Inferior parietal cortex (tissue), 1 donor: ENCODE measurements around the gene CFAP69.
"Not testable (repeated sequence)": the region's sequence is repeated elsewhere in the genome, so short reads cannot be mapped to it uniquely, and the experiment has no call there.

Source experiments
- DNase-seq: peaks from one replicate; pipeline ENCODE4 v3.0.0-alpha.2; 2016; ENCODE audit errors: extremely low spot score

The CFAP69 gene

GRCh38 chr7:90233569-90233968 lies 11.4 kb upstream of the CFAP69 start:
- no peak for DNase-seq

- DNase-seq: no peak
Observed at GRCh38 chr7:90236721-90237289, 8.2 kb upstream of the CFAP69 start.

DNA sequence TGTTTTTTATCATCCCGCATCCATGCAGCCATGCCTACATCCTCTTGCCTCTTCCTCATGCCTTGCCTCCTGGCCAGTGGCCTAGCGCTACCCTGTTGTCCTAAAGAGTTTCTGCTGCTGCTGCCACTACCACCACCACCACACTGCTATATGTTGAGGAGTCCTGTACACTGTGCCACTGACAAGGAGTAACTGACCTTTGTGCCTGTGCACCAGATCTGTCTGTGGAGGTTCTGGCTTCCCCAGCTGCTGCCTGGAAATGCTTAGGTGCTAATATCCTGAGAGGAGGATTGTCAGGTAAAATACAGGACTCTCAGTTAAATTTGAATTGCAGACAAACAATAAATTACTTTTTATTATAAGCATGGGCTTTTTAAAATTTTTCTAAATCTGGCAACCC lies 7.0 kb upstream of the CFAP69 start:
- DNase-seq: no peak

DNA sequence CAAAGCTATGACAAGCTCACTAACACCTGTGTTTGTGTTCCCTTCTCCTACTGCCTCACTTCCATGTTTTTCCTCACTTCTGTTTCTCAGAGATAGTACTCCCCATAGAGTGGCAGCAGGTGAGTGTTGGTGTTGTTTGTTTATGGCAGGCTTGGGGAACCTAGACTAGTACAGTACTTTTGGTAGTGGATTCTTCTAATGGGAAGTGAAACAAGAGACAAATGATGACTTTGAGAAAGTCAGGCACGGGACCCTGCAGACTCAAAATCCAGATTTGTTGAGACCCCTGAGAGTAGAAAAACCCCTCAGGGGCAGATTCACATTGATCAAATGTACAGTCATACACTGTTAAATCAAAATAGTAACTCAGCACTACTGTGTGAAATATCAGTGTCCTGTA lies 6.4 kb upstream of the CFAP69 start:
- no peak for DNase-seq

- no peak for DNase-seq
Observed at GRCh38 chr7:90239050-90239449, 5.9 kb upstream of the CFAP69 start.

- no peak for DNase-seq
Observed at GRCh38 chr7:90239625-90240228, 5.2 kb upstream of the CFAP69 start.

DNA sequence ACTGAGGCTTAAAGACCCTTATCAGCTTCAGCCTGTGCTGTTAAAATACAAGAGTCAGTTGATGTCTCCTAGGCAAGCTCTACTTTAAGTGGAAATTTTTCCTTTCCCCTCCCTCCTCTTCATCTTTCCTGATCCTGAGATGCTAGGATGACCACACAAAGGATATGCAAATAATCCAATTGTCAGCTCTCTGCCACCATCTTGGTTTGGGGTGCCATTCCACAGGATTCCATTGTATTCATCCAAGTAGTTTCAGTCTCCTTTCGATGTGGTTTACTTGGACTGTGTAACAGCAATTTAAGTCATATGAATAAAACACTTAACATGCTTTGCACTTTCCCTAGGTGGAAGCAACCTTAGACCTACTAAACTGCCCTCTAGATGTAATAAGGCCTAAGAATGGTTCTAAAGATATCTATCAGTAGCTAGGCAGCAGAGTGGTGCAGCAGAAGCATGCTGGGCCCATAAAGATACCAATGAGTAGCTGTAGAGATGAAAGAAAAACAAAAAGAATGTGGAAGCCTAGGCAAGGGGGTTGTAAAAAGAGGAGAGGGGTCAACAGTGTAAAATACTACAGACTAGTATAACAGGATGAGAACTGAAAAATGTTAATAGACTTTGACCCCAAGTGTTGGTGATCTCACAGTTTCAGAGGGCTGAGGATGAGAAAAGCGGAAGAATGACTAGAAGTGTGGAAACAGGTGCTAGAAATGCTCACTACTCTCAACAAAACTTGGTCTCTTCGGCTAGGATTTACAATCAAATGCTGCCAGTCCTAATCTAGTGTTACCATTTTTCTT lies 2.4 kb upstream of the CFAP69 start:
- no peak for DNase-seq

DNA sequence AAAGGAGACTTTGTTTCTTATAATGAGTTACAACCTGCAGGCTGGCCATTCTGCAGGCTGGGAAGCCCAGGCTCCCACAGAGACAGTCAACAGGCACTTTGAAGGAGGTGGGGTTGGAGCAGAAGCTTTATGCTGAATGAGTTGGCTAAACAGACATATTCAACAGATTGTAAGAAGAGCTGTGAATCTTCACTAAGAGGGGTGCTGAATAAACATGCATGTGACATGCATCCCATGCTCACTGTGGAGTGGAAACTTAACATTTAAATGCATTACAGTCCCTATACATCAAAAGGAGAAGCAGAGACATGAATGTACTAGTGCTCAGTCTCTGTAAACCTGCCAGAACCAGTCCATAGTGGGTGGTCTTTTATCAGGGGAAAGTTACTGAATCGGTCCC lies 1.4 kb upstream of the CFAP69 start:
- no peak for DNase-seq

GRCh38 chr7:90244565-90244908 lies 437 bp upstream of the CFAP69 start:
- no peak for DNase-seq

DNA sequence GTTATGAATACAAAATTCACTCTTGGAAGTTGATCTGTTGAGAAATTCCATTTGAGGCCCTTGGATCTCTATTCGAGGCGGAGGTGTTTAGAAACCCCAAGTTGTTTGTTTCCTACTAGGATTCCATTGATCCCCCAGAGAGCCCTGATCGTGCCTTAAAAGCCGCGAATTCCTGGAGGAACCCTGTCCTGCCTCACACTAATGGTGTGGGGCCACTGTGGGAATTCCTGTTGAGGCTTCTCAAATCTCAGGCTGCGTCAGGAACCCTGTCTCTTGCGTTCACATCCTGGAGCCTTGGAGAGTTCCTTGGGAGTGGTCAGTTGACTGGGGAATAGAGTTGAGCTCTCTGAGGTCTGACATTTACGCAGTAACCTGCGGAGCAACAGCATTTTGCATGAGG lies 1.2 kb downstream of the CFAP69 start:
- no peak for DNase-seq

DNA sequence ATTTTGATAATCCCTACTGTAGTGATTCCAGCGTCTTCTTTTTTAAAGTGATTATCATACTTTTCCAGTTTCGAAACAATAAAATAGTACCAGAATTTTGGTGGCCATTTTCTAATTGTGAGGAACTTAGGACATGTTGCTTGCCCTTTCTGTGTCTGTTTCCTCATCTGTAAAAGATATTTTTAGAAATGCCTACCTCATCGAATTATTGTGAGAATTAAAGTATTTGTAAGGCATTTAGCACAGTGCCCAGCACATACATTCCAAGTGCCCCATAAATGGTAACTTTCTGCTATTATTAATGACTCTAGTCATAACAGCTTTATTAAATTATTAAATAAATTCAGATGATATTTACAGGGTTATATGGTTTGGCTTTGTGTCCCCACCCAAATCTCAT lies 3.7 kb downstream of the CFAP69 start:
- DNase-seq: no peak

DNA sequence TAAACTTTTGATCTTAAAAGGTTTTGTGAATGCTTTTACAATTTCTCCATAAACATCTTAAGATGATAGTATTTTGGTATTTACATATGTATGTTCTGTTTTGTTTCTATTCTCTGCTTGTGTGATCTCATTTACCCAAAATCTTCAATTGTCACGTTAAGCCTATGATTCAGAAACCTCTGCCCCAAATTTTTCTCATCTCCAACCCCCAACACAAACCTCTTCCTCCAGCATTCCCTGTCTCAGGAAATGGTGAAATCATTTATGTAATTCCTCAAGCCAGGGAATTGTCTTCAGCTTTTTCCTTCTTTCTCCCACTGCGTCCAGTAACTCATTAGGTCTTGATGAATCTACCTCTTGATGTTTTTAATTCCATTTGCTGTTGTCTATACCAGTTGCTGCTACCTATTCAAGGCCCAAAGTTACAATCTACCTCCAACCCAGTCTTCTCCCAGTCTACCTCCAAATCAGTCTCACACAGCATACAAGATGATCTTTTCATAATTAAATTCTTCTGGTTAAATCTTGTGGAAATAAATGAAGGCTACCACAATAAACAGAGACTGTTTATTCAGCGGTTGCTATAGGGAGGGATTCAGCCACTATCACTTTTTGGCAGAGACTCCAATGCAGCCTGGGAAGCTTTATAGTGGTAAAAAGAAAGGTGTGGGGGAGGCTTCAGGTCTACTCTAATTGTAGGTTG lies 5.8 kb downstream of the CFAP69 start:
- DNase-seq: no peak

DNA sequence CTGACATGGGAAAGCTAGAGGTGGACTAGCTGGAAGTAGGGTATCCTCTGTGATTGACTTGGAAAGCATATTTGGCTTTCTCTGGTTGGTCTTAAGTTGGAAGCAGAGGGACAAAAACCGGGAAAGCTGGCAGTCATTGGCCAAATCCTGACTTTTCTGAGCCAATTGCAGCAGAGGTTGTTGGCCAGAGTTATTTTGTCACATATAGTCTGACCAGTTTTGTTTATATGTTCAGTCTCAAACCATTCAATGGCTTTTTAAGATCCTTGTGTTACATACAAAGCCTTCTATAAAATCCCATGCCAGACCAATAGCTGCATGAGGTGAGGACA lies 6.3 kb downstream of the CFAP69 start:
- no peak for DNase-seq

- DNase-seq: not testable (repeated sequence)
Observed at GRCh38 chr7:90256011-90256410, 11.0 kb downstream of the CFAP69 start.

- peak; percentile 26 for DNase-seq
Observed at GRCh38 chr7:90256778-90257177, 11.8 kb downstream of the CFAP69 start.

- no peak for DNase-seq
Observed at GRCh38 chr7:90261441-90261840, 16.5 kb downstream of the CFAP69 start.

DNA sequence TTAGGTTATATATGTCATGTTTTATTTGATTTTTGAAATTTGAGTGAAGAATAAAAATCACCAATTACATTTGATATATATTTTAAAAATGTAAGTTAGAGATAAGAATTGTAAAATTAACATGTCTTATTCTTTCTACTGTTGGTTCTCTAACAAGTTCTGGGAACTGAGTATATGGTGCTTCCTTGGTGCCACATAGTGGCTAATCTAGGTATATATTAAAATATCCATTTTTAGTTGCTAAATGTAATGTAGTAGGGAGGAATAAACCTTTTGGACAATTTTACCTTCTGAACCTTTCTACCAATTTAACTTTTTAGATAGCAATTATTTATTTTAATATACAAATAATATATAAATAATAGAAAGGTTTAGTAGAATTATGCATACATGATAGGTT lies 17.5 kb downstream of the CFAP69 start:
- no peak for DNase-seq

DNA sequence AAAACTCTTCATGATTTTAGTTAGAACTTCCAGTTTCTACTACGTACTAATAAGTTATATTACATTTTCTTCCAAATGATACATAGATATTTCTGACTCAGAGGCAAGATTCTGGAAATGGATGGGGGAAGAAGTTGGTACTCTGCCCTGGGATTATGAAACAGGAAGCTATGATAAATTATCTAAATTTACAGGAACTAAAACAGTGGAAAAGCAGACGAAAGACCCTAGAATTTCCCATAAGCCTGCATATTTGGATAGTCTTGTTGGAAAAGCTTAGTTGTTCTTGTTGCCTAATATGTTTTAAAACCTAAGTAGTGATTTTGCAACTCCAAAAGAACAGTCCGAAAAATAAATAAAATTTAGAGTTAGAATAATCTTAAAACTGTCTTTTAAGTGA lies 21.8 kb downstream of the CFAP69 start:
- DNase-seq: no peak

DNA sequence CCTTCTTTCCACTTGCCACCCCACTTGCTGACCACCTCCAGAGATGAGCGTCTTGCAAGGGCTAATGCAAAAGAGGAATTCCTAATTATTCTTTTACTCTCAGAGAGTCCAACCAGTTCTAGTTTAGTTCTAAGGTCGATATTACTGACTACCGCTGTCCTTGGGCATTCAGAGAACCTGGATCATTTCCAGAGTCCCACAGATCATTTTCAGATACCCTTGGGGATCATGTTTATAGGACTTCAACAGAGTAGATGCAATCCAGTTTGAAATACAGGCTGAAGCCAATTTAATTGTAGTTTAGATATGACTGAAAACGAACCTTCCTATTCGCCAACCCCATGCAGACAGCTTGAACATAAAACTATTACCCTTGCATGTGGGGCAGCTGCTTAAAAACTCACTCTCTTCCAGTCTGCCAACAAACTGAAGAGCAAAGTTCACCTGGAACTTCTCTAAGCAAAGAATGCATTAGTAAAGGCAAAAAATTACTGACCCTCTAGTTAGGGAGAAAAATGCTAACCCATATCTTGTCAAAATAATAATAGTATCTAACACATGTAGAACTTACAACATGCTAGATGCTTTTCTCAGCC lies 22.4 kb downstream of the CFAP69 start:
- DNase-seq: no peak

GRCh38 chr7:90269163-90269562 lies 24.2 kb downstream of the CFAP69 start:
- DNase-seq: no peak

- DNase-seq: no peak
Observed at GRCh38 chr7:90270431-90271178, 25.6 kb downstream of the CFAP69 start.

- DNase-seq: no peak
Observed at GRCh38 chr7:90271753-90272152, 26.8 kb downstream of the CFAP69 start.
